GM12865 (cell line): ENCODE results near the gene RNPEPL1.
"Not testable (repeated sequence)": the region's sequence is repeated elsewhere in the genome, so short reads cannot be mapped to it uniquely, and the experiment has no call there.

Experiments
- DNase-seq: peaks from one replicate; pipeline ENCODE4 v3.0.0; 2010; ENCODE audit warnings: low read depth
- H3K4me3 ChIP-seq: 2 replicates; pipeline ENCODE4 v1.5.1; 2011; ENCODE audit warnings: mild to moderate bottlenecking, low read depth, low read length, control low read depth
- CTCF ChIP-seq: IDR thresholded peaks from 2 replicates; pipeline ENCODE4 v1.5.1; 2011; ENCODE audit warnings: low read length, control low read depth, low read depth, inconsistent platforms; ENCODE audit not compliant: insufficient read depth; ENCODE audit errors: missing control alignments

The RNPEPL1 gene

GRCh38 chr2:240528406-240529040 lies 39.8 kb upstream of the RNPEPL1 start:
- DNase-seq: no peak
- TF ChIP-seq CTCF: no peak
- H3K4me3 ChIP-seq: no peak overlapping the region

- no peak for DNase-seq
- TF ChIP-seq CTCF: no peak
- H3K4me3 ChIP-seq: no peak overlapping the region
Observed at GRCh38 chr2:240529344-240529999, 38.8 kb upstream of the RNPEPL1 start.

- no peak for DNase-seq
- TF ChIP-seq CTCF: no peak
- H3K4me3 ChIP-seq: no peak overlapping the region
Observed at GRCh38 chr2:240530181-240530580, 38.1 kb upstream of the RNPEPL1 start.

GRCh38 chr2:240531038-240531437 lies 37.2 kb upstream of the RNPEPL1 start:
- TF ChIP-seq CTCF: no peak
- H3K4me3 ChIP-seq: no peak overlapping the region
- DNase-seq: no peak

GRCh38 chr2:240532031-240532775 lies 36.1 kb upstream of the RNPEPL1 start:
- H3K4me3 ChIP-seq: no peak overlapping the region
- DNase-seq: no peak
- no peak for TF ChIP-seq CTCF

- H3K4me3 ChIP-seq: no peak overlapping the region
- no peak for DNase-seq
- no peak for TF ChIP-seq CTCF
Observed at GRCh38 chr2:240538031-240538780, 30.1 kb upstream of the RNPEPL1 start.

GRCh38 chr2:240539101-240539500 lies 29.2 kb upstream of the RNPEPL1 start:
- not testable (repeated sequence) for H3K4me3 ChIP-seq, DNase-seq
